GM04503 (cell line): Measurements from ENCODE around the gene PTPN1.
"Not testable (repeated sequence)": the region's sequence is repeated elsewhere in the genome, so short reads cannot be mapped to it uniquely, and the experiment has no call there.

Experiments
- DNase-seq: peaks from one replicate; pipeline ENCODE4 v3.0.0-alpha.2; 2012; ENCODE audit warnings: low read depth

The PTPN1 gene

DNA sequence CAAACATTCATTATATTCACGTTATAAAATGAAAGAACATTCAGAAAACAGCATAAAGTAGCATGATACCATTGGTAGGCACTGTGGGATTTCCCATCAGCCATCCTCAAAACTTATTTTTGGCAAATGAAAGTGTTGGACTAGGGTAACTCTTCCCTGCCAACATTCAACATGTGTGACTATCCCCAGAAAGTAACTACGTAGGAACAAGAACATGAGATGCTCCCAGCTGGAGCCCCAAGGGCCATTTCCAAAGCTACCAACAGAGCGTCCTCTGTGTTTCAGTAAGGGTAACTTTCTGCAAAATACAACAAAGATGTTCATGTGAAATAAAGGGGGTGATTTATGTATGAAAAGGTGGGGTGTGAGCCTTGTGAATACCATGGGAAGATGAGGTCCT is 28.4 kb upstream of the PTPN1 start:
- no peak for DNase-seq

DNA sequence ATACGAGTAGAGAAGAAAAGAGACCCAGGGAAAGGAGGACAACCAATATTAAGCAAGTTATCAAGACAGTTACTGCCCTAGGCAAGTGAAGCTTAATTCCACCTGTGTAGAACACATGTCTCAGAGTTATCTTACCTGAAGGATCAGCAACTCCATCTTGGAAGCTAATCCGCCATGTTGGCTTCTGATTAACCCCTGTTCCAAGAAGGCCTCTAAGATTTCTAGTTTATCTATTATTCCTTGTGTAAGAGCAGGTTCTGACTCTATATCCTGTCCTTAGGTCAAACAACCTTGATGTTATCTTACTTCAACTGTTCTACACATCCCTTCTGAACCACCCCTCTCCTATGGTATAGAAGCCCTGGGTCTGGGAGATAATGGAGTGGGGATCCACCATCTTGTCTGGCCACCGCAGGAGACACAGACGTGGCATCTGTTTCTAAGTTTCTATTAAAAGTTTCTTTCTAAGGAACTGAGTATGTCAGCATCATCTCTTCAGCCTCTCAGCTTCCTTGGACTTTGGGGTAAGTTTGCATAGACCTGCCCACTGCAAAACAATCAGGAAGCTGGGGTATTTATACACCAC is 27.7 kb upstream of the PTPN1 start:
- no peak for DNase-seq

DNA sequence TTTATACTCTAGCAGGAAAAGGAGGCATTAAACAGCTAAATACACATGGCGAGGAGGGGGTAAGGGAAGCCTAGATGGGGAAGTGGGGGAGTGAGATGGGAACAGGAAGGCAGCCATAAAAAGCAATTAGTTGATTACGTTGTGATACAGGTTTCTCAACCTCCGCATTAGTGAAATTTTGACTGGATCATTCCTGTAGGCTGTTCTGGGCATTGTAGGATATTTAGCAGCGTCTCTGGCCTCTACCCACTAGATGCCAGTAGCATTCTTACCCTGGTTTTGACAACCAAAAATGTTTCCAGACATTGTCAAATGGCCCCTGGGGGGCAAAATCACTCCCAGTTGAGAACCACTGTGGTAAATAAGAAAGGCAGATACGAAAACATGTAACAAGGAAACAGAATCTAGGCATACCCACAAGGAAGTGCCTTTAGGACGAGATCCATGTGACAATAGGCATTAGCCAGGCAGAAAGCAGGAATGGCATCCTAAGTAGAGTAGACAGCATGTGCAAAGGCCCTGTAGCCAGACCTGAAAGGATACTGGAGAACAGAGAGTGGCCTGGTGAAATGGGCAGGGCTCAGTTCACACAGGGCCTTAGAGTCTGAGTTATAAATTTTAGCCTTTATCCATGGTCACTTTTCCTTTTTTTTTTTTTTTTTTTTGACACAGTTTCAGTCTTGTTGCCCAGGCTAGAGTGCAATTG is 25.8 kb upstream of the PTPN1 start:
- DNase-seq: no peak

DNA sequence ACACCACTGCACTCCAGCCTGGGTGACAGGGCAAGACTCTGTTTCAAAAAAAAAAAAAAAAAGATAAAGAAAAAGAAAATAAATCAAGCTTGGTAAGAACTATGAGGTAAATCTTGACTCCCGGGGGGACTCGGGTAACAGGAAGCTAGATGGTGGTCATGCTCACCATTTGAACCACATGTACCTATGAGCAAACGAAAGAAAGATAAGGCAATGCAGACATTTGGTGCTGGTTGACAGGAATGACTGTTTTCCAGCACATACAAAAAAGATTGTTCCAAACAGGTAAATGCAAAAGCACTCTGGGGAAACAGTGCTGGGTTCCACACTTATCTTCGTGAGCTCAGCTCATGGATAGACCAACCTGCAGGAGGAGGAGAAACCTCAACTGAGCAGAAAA is 22.8 kb upstream of the PTPN1 start:
- DNase-seq: no peak

DNA sequence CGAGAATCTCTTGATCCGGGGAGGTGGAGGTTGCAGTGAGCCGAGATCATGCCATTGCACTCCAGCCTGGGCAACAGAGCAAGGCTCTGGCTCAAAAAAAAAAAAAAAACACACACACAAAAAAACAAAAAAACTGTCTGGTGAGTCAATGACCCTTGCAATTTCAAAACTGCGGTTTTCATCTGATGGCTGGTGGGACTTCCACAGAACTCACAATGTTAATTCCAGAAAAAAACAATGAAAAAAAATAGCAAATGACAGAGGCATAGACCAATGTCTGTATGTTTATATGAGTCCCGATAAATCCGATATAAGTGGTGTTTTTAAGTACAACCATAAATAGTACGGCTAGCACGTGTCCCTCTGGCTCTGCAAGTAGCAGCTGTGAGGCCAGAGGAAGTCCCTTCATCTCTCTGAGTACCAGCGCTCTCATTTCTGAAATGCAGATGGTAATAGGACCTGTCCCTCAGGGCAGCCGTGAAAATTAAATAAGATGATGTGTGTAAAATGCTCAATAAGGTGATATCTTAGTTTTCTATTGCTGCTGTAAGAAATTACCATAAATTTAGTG is 21.9 kb upstream of the PTPN1 start:
- DNase-seq: no peak

DNA sequence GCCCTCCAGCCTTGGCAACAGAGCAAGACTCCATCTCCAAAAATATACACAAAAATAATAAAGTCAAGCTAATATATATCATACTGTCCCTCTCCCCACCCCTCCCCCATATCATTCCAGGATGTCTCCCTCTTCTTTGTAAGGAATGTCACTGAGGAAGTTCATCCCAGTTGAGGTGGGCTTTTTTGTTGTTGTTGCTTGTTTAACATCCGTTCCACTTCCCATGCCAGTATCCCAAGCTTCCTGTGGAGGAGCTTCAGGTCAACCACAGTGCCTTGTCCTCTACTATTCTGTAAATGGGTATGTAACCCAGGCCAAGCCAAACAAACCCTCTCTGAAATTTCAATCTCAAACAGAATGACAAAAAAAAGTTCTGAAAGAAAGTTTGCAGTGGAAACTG is 19.0 kb upstream of the PTPN1 start:
- no peak for DNase-seq

DNA sequence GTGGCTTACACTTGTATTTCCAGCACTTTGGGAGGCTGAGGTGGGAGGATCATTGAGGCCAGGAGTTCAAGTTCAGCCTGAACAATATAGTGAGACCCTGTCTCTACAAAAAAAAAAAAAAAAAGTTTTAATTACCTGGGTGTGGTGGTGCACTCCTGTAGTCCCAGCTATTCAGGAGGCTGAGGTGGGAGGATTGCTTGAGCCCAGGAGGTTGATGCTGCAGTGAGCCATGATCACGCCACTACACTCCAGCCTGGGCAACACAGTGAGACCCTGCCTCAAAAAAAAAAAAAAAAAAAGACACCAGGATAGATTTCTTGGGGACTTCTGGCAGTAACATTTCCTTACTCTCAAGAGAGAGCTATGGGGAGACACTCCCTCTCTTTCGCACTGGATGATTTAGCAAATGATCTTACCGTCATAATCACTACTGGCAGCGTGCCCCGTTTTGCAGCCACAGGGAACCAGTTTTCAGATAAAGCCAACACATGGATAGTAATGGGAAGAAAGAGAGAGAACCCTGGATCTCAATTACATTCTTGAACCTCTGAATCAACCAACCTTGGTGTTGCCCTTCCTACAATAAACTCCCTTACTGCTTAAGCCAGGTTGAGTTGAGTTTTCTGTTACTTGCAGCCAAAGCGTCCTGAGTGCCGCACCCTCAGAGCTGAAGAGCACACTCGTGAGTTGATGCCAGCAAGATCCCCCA is 18.1 kb upstream of the PTPN1 start:
- DNase-seq: no peak

DNA sequence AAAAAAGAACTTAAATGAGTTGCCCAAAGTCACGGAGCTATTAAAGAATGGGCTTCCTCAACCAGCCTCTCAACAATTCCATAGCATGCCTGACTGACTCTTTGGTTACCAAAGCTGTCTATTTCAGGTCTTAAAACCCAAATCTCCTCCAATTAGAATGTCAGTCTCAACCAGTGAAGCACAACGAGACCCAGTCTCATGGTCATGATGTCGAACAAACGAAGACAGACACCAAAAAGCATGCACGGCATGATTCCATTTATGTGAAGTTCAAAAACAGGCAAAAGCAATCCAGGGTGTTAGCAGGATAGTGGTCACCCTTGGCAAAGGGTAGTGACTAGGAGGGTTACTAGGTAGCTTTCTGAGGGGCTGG is 16.3 kb upstream of the PTPN1 start:
- no peak for DNase-seq

DNA sequence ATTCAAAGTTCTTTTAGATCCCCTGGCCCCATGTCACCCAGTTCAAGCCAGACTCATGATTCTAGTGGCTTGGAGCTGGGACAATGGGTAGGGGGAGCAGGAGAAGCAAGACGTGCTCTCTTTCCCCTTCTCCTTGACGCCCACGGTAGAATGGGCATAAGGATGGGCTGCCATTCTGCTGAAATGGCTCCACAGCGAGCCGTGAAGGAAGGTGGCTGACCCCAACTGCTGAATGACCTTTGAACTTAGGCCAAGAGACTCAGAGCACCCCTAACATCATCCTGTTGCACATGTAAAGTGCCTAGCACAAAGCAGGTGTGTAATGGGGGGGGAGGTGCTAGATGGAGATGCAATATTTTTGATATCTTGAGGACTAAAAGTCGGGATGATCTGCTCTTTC is 15.8 kb upstream of the PTPN1 start:
- DNase-seq: no peak

DNA sequence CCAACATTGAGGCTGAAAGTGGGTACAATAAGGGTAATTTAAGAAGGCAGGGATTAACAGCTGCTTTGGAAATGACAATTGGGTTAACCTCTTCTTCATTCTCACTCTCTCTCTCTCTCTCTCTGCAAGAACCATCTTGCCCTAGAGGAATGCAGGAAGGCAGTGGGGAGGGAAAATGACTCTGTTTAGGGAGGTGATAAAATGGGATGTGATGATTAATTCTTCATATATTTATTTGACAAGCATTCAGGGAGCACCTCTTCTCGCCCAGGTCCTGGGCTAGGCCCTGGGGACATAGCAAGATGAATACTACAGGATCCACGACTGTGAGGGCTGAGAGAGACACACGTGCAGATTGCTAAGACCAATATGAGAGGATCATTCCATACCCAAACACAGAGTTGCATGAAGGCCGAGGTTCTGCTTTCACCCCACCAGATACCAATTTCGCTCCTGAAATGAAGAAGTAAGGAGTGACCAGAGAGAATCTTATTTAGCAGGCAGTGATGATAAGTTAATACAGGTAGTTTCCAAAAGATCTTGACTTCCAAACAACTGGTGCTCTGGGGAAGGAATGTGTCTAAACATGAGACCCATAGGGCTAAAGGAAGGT is 13.3 kb upstream of the PTPN1 start:
- no peak for DNase-seq

DNA sequence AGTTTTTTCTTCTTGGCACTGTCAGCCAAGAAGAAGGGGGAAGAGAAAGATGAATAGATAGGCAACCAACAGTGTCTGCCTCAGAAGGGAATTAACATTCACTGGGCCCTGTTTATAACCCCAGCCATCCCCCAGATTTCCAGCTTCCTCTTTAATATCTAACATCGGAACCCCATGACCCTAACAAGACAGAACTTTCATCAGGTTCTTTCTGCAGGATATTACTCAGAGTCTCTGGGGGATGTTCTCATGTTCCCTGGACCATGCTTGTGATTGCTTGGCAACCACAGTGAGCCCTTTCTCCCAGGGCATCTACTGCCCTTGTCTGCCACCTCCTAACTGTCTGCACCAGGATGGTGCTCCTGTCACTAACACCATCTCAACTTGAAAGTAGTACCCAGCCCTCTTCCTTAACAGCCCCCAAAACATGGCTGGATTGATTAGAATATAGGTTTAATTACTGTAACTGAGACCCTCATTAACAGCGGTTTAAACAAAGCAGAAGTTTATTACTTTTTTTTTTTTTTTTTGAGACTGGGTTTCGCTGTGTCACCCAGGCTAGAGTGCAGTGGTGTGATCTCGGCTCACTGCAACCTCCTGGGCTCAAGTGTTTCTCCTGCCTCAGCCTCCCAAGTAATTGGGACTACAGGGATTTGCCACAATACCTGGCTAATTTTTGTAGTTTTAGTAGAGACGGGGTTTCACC is 12.0 kb upstream of the PTPN1 start:
- DNase-seq: no peak

DNA sequence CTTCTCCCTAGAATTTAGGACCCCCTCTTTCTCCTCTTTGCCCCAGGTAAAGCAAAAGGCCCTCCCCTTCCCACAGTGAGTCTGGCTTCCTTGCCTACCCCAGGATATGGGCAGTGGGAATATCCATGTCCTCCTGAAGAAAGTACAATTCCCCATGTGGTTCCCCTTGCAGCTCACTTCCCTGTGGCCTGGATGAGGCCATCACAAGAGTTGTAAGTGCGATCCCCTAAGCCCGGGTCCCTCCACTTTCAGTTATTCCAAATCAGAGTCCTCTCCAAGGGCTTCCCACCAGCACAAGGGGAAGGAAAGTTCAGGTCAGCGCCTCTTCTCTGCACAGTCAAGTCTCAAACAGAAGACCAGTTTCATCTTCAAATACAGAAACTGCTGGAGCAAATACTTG is 10.2 kb upstream of the PTPN1 start:
- DNase-seq: no peak

DNA sequence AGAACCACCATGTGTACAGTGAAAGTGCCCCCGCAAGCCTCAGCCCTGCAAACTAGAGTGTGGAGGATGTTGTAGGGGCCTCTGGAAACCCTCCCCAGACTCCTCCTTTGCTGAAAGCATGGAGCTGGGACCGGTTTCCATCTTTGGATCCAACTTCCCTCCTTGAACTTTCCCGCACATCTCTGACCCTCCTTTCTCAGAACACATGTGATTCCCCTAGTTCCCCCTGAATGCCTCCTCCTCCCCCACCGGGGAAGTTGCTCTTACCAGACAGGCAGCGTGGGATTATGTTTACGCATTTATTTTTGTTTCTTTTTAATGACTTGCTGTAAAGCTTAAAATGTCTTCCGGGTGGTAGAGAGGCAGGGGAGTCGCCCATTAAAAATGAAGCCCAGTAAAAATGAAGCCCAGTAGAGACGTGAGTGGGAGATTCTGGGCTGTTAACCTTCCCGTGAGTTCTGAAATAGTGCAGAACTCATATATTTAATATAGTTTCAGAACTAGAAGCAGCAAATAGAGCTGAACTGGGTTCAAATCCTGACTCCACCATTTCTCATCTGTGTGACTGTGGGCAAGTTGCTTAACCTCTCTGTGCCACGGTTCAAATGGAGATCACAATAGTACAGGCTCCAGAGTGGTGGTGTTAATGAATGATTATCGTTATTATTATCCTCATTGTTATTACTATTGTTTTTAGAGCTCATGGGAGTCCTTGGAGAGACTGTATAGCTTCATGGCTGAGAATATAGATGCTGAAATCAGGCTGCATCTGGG is 8.0 kb upstream of the PTPN1 start:
- no peak for DNase-seq

DNA sequence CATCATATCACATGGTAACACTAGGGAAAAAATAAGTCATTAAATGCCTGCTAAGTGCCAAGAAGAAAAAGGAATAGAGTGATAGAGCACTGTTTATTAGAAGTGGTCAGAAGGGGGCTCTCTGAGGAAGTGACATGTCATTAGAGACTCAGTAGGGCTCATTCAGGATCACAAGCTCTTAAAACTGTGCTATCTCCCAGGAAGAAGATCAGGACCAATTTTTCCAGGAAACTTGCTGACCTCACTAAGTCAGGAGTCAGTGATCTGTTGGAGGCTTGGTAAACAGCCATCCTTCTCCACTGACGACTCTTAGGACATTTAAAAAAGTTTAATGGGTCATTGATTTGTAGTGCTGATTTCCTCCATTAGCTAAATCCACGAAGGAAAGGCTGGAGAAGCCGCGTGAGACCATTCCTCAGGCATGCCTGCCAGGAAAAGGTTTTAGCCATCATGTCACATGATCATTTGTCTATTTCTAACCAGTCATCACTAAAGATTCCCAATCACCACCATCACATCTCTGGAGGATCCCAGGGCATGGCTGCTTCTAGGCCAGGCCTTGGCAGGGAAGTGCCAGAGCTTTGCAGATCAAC is 5.9 kb upstream of the PTPN1 start:
- no peak for DNase-seq

DNA sequence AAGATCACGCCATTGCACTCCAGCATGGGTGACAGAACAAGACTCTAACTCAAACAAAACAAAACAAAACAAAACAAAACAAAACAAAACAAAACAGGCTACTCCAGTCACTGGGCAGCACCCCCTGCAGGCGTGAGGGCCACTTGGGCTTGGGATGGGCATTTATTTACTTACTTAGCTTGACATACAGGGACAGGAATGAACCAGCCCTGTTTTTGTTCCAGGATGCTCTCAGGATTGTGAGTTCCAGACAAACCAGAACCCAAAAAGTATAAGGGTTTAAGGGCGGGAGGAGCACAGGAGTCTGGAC is 4.0 kb upstream of the PTPN1 start:
- no peak for DNase-seq

DNA sequence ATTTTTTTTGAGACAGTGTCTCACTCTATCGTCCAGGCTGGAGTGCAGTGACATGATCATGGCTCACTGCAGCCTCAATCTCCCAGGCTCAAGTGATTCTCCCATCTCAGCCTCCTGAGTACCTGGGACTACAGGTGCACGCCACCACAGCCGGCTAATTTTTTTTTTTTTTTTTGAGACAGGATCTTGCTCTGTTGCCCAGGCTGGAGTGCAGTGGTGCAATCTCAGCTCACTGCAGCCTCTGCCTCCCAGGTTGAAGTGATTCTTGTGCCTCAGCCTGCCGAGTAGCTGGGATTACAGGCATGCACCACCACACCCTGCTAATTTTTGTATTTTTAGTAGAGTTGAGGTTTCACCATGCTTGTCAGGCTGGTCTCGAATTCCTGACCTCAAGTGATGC is 2.4 kb upstream of the PTPN1 start:
- DNase-seq: not testable (repeated sequence)

DNA sequence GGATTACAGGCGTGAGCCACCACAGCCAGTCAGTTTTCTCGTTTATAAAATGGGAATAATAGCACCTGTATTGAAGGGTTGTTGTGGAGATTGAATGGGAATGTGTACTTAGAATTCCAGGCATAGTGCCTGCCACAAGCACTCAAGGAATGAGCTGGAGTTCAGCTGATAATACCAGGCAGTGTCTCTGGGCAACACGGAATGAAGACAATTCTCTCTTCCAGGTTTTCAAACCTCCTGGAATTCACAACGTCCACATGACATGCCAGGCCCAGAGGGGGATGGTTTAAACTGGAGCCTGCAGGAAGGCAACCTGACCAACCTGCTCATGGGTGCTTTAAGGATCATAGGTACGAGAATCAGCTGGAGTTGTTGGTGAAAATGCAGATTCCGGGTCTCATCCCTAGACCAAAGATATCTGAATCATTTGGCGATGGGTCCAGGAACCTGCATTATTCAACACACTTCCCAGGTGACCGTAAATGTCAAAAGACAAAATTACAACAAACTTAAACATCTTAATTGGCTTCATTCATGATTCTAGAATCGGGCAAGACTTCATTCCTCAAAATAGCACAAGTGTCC is 1.9 kb upstream of the PTPN1 start:
- DNase-seq: no peak

DNA sequence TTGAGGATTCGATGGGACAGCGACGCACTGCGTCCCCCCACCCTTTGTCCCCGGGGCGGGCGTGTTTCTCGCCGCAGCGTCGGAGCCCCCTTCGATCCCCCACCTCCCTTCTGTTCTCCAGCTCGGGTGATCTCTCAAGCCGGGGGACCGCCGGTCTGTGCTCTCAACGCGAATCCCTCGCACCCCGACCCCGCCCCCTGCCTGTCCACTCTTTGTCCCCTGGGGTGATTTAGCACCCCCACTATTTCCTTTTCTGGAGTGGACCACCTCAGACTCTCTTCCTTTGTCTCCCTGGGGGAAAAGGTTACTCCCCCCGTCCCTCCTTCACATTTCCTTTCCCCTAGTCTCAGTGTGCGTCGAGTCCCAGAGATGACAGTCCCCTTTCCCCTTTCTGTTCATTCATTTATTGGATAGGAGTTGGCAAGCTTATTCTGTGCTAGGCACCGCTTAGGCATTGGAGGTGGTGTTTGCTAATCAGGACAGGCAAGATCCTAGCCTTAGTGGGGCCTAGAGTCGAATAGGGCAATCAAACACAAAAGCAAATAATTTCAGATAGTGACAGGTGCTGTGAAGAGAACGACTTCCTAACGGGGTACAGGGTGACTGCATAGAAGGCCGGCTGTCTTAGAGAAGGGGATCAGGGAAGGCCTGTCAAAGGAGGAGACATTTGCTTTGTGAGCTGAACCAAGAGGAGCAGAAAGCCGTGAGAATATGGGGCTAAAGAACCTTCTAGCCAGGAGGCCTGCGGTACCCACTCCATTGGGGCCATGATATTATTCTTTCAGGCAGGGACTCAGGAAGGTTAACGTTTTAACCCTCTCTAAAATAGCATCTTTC is 741 bp downstream of the PTPN1 start:
- DNase-seq: no peak

DNA sequence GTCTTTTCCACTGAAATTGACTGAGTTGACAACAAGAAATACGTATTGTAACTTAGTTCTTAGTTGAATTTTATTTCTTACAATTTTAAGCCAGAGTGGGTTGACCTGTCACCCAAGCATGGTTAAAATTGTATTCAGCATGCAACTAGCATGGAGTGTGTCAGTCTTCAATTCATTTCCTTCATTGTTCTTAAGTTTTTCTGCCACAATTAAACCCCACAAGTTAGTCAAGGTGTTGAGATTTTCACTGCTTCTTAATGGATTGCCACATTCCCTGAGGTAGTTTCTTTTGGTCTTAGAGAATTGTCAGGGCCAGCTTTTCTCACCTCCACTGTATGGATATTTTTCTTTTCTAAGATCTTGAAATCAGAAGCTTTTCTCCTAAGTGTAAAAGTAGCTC is 2.1 kb downstream of the PTPN1 start:
- DNase-seq: no peak
